Breast epithelium (tissue), 4 donors: ENCODE data around the gene CSH2. TPM values are rescaled to one million over a fixed set of nuclear protein-coding genes. Genes with fewer than 3 reads are reported as not detected.
"Not testable (repeated sequence)": the region's sequence is repeated elsewhere in the genome, so short reads cannot be mapped to it uniquely, and the experiment has no call there.

ENCODE experiments used
- DNase-seq, 2 donors: peaks; one replicate each; pipeline ENCODE4 v3.0.0-alpha.2; 2019; ENCODE audit warnings: low spot score in 2 of 2
- H3K27ac ChIP-seq, 2 donors: fragments of 200-600 bp; sonication (generic) in 1 of 2; one replicate each; pipeline ENCODE4 v1.5.1; 2016 to 2019; ENCODE audit warnings: mild to moderate bottlenecking in 1 of 2
- H3K27me3 ChIP-seq, 2 donors: fragments of 200-600 bp; sonication (generic) in 1 of 2; one replicate each; pipeline versions ENCODE4 v1.5.1 to v1.6.0; 2017 to 2019; ENCODE audit warnings: control low read depth in 1 of 2, mild to moderate bottlenecking in 1 of 2
- H3K36me3 ChIP-seq: fragments of 200-600 bp; one replicate; pipeline ENCODE4 v1.5.1; 2019
- H3K4me1 ChIP-seq, 2 donors: fragments of 200-600 bp; sonication (generic); one replicate each; pipeline ENCODE4 v1.5.1; 2016 to 2019; ENCODE audit warnings: control low read depth in 1 of 2
- H3K4me3 ChIP-seq, 3 donors: fragments of 200-600 bp; sonication (generic); 1 replicate in 2 of 3; 2 replicates in 1 of 3; pipeline ENCODE4 v1.5.1; 2016 to 2019; ENCODE audit warnings: mild to moderate bottlenecking in 3 of 3, moderate library complexity in 2 of 3
- H3K9me3 ChIP-seq, 2 donors: fragments of 200-600 bp; sonication (generic) in 1 of 2; one replicate each; pipeline ENCODE4 v1.5.1; 2016 to 2019; ENCODE audit warnings: control low read depth in 1 of 2
- POLR2A ChIP-seq: fragments of 450-650 bp; IDR thresholded peaks from one replicate; pipeline ENCODE4 v1.6.1; 2016; ENCODE audit warnings: antibody characterized with exemption, mild to moderate bottlenecking, moderate library complexity
- POLR2AphosphoS5 ChIP-seq, 3 donors: sonication (generic); formaldehyde crosslinking; IDR thresholded peaks; one replicate each; pipeline ENCODE4 v1.6.1; 2017; ENCODE audit warnings: antibody characterized with exemption in 3 of 3
- intact Hi-C: fragments of 100-400 bp; cut with DNase I; formaldehyde crosslinking; loops from one replicate; pipeline ENCODE4 v1.15.1; 2023; ENCODE audit warnings: low total_unique reads
- total RNA-seq, 3 donors: library from RNA; depleted of rRNA; stranded (reverse); fragments of >200 nt; gene quantifications; one replicate each; pipeline ENCODE4 v1.1.0, GENCODE V29; 2016
- TF ChIP-seq, protein P1 (sequence below), 3 donors: fragments of 450-650 bp; IDR thresholded peaks; one replicate each; pipeline ENCODE4 v1.5.1; 2016 to 2017; ENCODE audit warnings: antibody characterized with exemption in 3 of 3, mild to moderate bottlenecking in 3 of 3, moderate library complexity in 3 of 3

The CSH2 gene
- total RNA-seq = not detected

GRCh38 chr17:63873577-63873976, at the start of gene CSH2:
Gene CSH2 (minus strand): TSS chr17:63873677. CDS start chr17:63873614, 63 bp downstream.
- intact Hi-C loops, H3K4me1 ChIP-seq, H3K27me3 ChIP-seq, H3K4me3 ChIP-seq, H3K9me3 ChIP-seq, H3K27ac ChIP-seq, H3K36me3 ChIP-seq, DNase-seq: not testable (repeated sequence)

- H3K27me3 ChIP-seq, H3K27ac ChIP-seq, intact Hi-C loops, H3K4me3 ChIP-seq, H3K9me3 ChIP-seq, DNase-seq, H3K4me1 ChIP-seq, H3K36me3 ChIP-seq: not testable (repeated sequence)
These were observed 48.9 kb upstream of the CSH2 start for GRCh38 chr17:63922402-63922801.

- DNase-seq, H3K4me3 ChIP-seq, H3K27ac ChIP-seq, H3K27me3 ChIP-seq, H3K36me3 ChIP-seq, intact Hi-C loops, H3K4me1 ChIP-seq, H3K9me3 ChIP-seq: not testable (repeated sequence)
These were observed 47.3 kb upstream of the CSH2 start for GRCh38 chr17:63920779-63921178.

- H3K4me3 ChIP-seq, intact Hi-C loops, H3K9me3 ChIP-seq, H3K27me3 ChIP-seq, H3K36me3 ChIP-seq, H3K27ac ChIP-seq, DNase-seq, H3K4me1 ChIP-seq: not testable (repeated sequence)
These were observed 46.6 kb upstream of the CSH2 start for GRCh38 chr17:63920050-63920449.

DNA sequence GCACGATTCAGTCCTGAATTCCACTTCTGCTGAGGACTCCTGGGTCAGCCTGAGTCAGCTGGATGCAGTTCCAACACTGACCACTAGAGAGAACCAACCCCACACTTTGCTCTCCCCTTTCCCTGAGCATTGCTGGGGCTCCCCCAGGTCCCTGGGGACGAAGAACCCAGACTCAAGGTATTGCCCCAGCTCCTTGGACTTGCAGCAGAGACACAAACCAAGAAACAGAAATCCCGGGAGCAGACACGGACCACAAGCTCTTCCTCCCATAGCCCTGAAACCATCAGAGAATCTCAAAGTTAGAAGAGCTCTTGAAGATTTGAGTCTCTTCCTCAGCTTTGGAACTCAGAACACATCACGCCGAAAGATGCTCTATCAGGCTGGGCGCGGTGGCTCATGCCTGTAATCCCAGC, 45.8 kb upstream of the CSH2 start:
- Histone ChIP-seq H3K4me3 (no peak overlapping the region), H3K9me3 (no peaks in the 10 kb centered on the region), H3K4me1 (no peaks in the 10 kb centered on the region), H3K27ac (no peak overlapping the region), H3K36me3 (no peaks in the 10 kb centered on the region), H3K27me3 (no peaks in the 10 kb centered on the region)
- intact Hi-C loops = loop anchor here (5.0 kb wide), 1 partner anchor 778 kb away; no protein-coding TSS in a partner anchor
- TF ChIP-seq, protein P1, sequence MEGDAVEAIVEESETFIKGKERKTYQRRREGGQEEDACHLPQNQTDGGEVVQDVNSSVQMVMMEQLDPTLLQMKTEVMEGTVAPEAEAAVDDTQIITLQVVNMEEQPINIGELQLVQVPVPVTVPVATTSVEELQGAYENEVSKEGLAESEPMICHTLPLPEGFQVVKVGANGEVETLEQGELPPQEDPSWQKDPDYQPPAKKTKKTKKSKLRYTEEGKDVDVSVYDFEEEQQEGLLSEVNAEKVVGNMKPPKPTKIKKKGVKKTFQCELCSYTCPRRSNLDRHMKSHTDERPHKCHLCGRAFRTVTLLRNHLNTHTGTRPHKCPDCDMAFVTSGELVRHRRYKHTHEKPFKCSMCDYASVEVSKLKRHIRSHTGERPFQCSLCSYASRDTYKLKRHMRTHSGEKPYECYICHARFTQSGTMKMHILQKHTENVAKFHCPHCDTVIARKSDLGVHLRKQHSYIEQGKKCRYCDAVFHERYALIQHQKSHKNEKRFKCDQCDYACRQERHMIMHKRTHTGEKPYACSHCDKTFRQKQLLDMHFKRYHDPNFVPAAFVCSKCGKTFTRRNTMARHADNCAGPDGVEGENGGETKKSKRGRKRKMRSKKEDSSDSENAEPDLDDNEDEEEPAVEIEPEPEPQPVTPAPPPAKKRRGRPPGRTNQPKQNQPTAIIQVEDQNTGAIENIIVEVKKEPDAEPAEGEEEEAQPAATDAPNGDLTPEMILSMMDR (IDR thresholded peaks at IDR 0.05) = peak; percentile 80 to 94 (median 93)
- TF ChIP-seq POLR2AphosphoS5 (IDR thresholded peaks at IDR 0.05) = no peak
- peak in 1 of 2 donors; percentile 43 for DNase-seq

GRCh38 chr17:63918789-63919305, 45.4 kb upstream of the CSH2 start, which contains the start of gene GH1:
Gene GH1 (minus strand): TSS chr17:63918839. CDS start chr17:63918776, 63 bp downstream.
- not testable (repeated sequence) for H3K9me3 ChIP-seq, H3K27ac ChIP-seq, DNase-seq, H3K27me3 ChIP-seq, H3K36me3 ChIP-seq, H3K4me3 ChIP-seq, H3K4me1 ChIP-seq
- intact Hi-C loops = loop anchor here (5.0 kb wide), 1 partner anchor 778 kb away; no protein-coding TSS in a partner anchor

DNA sequence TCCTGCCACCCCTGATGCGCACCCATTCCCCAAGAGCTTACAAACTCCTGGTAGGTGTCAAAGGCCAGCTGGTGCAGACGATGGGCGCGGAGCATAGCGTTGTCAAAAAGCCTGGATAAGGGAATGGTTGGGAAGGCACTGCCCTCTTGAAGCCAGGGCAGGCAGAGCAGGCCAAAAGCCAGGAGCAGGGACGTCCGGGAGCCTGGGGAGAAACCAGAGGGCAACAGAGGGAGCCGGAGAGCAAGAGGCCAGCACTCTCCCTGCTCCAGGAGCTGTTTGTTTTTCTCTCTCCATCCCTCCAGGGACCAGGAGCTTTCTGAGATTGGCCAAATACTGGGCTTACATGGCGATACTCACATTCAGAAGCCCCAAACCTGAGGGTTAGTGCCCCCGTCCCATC, 44.8 kb upstream of the CSH2 start:
- intact Hi-C loops = loop anchor here (5.0 kb wide), 1 partner anchor 779 kb away; no protein-coding TSS in a partner anchor
- no peaks in the 10 kb centered on the region for H3K4me1 ChIP-seq
- TF ChIP-seq POLR2AphosphoS5 (IDR thresholded peaks at IDR 0.05) (no peak), POLR2A (no peak)
- TF ChIP-seq, protein P1 (IDR thresholded peaks at IDR 0.05) = no peak
- H3K4me3 ChIP-seq = no peak overlapping the region
- no peaks in the 10 kb centered on the region for H3K27me3 ChIP-seq
- no peak for DNase-seq
- no peaks in the 10 kb centered on the region for H3K36me3 ChIP-seq
- H3K9me3 ChIP-seq = no peaks in the 10 kb centered on the region
- no peak overlapping the region for H3K27ac ChIP-seq

DNA sequence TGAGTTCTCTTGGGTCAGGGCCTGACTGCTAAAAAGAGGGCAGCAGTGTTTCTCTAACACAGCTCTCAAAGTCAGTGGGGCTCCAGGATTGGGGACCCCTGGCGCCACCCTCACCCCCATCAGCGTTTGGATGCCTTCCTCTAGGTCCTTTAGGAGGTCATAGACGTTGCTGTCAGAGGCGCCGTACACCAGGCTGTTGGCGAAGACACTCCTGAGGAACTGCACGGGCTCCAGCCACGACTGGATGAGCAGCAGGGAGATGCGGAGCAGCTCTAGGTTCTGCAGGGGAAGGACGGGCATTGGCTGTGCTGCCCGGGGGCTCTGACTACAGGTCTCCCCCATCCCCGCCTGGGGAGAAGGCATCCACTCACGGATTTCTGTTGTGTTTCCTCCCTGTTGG, 44.2 kb upstream of the CSH2 start:
- Histone ChIP-seq H3K4me3 (no peak overlapping the region), H3K27me3 (no peaks in the 10 kb centered on the region), H3K27ac (no peak overlapping the region), H3K36me3 (no peaks in the 10 kb centered on the region), H3K4me1 (no peaks in the 10 kb centered on the region), H3K9me3 (no peaks in the 10 kb centered on the region)
- intact Hi-C loops = loop anchor here (5.0 kb wide), 1 partner anchor 780 kb away; no protein-coding TSS in a partner anchor
- TF ChIP-seq POLR2AphosphoS5 (IDR thresholded peaks at IDR 0.05) (no peak), POLR2A (no peak)
- TF ChIP-seq, protein P1 (IDR thresholded peaks at IDR 0.05) = no peak
- no peak for DNase-seq

DNA sequence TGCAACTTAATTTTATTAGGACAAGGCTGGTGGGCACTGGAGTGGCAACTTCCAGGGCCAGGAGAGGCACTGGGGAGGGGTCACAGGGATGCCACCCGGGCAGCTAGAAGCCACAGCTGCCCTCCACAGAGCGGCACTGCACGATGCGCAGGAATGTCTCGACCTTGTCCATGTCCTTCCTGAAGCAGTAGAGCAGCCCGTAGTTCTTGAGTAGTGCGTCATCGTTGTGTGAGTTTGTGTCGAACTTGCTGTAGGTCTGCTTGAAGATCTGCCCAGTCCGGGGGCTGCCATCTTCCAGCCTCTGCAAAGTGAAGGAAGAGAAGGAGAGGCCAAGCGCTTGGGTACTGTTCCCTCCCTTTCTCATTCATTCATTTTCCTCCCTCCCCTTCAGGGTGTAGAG, 43.7 kb upstream of the CSH2 start:
- H3K27ac ChIP-seq, H3K4me1 ChIP-seq, DNase-seq, H3K36me3 ChIP-seq, H3K9me3 ChIP-seq, H3K4me3 ChIP-seq, H3K27me3 ChIP-seq: not testable (repeated sequence)
- intact Hi-C loops = loop anchor here (5.0 kb wide), 1 partner anchor 780 kb away; no protein-coding TSS in a partner anchor
